Measurements from ENCODE around the gene THY1. TPM values are rescaled to one million over a fixed set of nuclear protein-coding genes. Genes with fewer than 3 reads are reported as not detected.

THY1 gene
- total and polyA plus RNA-seq, 2 of the 8 experiments (the other 6 are each of a cell fraction or from before 2014, with no cell fraction given): 286 to 2,479 TPM

- Histone ChIP-seq H3K36me3 (ENCODE audit: control insufficient read depth in 2 of 4, insufficient read depth in 4 of 4, low read length in 3 of 4) (no peaks in the 10 kb centered on the region), H2AFZ (ENCODE audit: low read length) (no peak overlapping the region), H2BK12ac (ENCODE audit: low read depth, low read length) (no peak overlapping the region), H3K9me3 (ENCODE audit: insufficient read depth in 2 of 2, low read depth in 1 of 2, low read length in 1 of 2) (no peaks in the 10 kb centered on the region), H4K5ac (ENCODE audit: insufficient read length, low read depth, low read length) (no peak overlapping the region), H3K27me3 (replicated peaks in 1 of 4; ENCODE audit: control insufficient read depth in 3 of 4, extremely low read depth in 1 of 4, insufficient read depth in 3 of 4, low read length in 3 of 4) (0 out of 7 replicates have a peak, but pooled peaks cover 0 to 2% (median 0%) of the 10 kb centered on the region in 4 experiments), H2BK15ac (ENCODE audit: low read length) (no peak overlapping the region), H3K4ac (replicated peaks; ENCODE audit: insufficient read length, low read depth, low read length) (no peak overlapping the region), H3K79me1 (ENCODE audit: low read depth, low read length) (no peaks in the 10 kb centered on the region), H3K79me2 (ENCODE audit: control insufficient read depth in 1 of 2, insufficient read depth in 2 of 2, low read length in 2 of 2) (no peaks in the 10 kb centered on the region), H4K91ac (replicated peaks; ENCODE audit: insufficient read length, low read length) (no peak overlapping the region), H2BK20ac (ENCODE audit: low read length) (no peak overlapping the region), H2BK120ac (replicated peaks; ENCODE audit: low read depth, low read length) (peak overlapping the region; percentile 55), H2BK5ac (ENCODE audit: low read depth, low read length) (no peak overlapping the region), H3K4me2 (ENCODE audit: insufficient read depth in 1 of 2, low read depth in 2 of 2, low read length in 2 of 2) (no peak overlapping the region), H3K23ac (ENCODE audit: insufficient read length) (no peak overlapping the region), H4K20me1 (replicated peaks in 1 of 2; ENCODE audit: control insufficient read depth in 1 of 2, insufficient read depth in 2 of 2, low read length in 2 of 2) (no peaks in the 10 kb centered on the region), H3K27ac (ENCODE audit: low read depth, low read length) (no peak overlapping the region), H4K8ac (ENCODE audit: extremely low read depth, insufficient read depth, low read length) (no peak overlapping the region), H2AK5ac (ENCODE audit: low read depth, low read length) (no peak overlapping the region), H3K18ac (ENCODE audit: extremely low read depth, low read length) (no peak overlapping the region), H3K56ac (replicated peaks; ENCODE audit: insufficient read length, low read depth, low read length) (no peak overlapping the region), H3K23me2 (ENCODE audit: low read depth, low read length) (no peaks in the 10 kb centered on the region), H3K4me1 (replicated peaks in 1 of 4; ENCODE audit: control insufficient read depth in 3 of 4, insufficient read depth in 4 of 4, low read length in 3 of 4) (no peaks in the 10 kb centered on the region), H3K4me3 (ENCODE audit: extremely low read depth in 1 of 4, insufficient read depth in 2 of 4, low read depth in 3 of 4, low read length in 4 of 4) (no peak overlapping the region), H3K14ac (ENCODE audit: insufficient read length) (no peak overlapping the region), H3K9ac (replicated peaks in 1 of 4; ENCODE audit: extremely low read depth in 1 of 4, low read depth in 3 of 4, low read length in 3 of 4) (no peak overlapping the region)
- POLR2A ChIA-PET (ENCODE audit: partially characterized antibody): no interaction called here
- FAIRE-seq (no peak), DNase-seq (ENCODE audit: low read depth in 1 of 2, low spot score in 2 of 2) (no peak)
- CTCF ChIA-PET (ENCODE audit: partially characterized antibody): interaction anchor here (0.7 to 1.1 kb wide), 3 partner anchors 31 to 73 kb away, joined by 3 to 4 read pairs (median 3); partner anchors contain the start of gene USP2
- WGBS, 2 experiments (ENCODE audit: extremely low coverage in 1 of 2, insufficient coverage in 1 of 2, insufficient read length in 1 of 2, insufficient replicate concordance in 2 of 2, low coverage in 1 of 2, low lambda C conversion rate in 2 of 2, missing lambda C conversion rate in 1 of 2): 77% methylated on average over 1 of the region's 1 CpG; no CpG with 5 or more reads in 1 of the 2 experiments
- TF ChIP-seq TEAD4 (IDR thresholded peaks at IDR 0.05; ENCODE audit: low read depth, low read length) (no peak), BRCA1 (IDR thresholded peaks at IDR 0.05; ENCODE audit: low read depth, low read length) (no peak), SIRT6 (IDR thresholded peaks at IDR 0.05; ENCODE audit: low read length) (no peak), RBBP5 (IDR thresholded peaks at IDR 0.05; ENCODE audit: borderline replicate concordance, low read depth, low read length) (no peak), HDAC2 (IDR thresholded peaks at IDR 0.05; ENCODE audit: borderline replicate concordance in 1 of 2, low read depth in 2 of 2, low read length in 2 of 2) (no peak), SAP30 (IDR thresholded peaks at IDR 0.05; ENCODE audit: insufficient read depth, insufficient replicate concordance, low read length) (no peak), MAFK (IDR thresholded peaks at IDR 0.05; ENCODE audit: low read depth, low read length) (no peak), TAF1 (IDR thresholded peaks at IDR 0.05; ENCODE audit: low read depth, low read length) (no peak), POU5F1 (IDR thresholded peaks at IDR 0.05; ENCODE audit: low read depth, low read length) (no peak)
- TF ChIP-seq, protein P1, sequence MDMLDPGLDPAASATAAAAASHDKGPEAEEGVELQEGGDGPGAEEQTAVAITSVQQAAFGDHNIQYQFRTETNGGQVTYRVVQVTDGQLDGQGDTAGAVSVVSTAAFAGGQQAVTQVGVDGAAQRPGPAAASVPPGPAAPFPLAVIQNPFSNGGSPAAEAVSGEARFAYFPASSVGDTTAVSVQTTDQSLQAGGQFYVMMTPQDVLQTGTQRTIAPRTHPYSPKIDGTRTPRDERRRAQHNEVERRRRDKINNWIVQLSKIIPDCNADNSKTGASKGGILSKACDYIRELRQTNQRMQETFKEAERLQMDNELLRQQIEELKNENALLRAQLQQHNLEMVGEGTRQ (IDR thresholded peaks at IDR 0.05; ENCODE audit: low read length): no peak
Observed at GRCh38 chr11:119453881-119454280, 30.9 kb upstream of the THY1 start.
